ENCODE measurements around the gene RABGAP1L.
"Not testable (repeated sequence)": the region's sequence is repeated elsewhere in the genome, so short reads cannot be mapped to it uniquely, and the experiment has no call there.

RABGAP1L gene

DNA sequence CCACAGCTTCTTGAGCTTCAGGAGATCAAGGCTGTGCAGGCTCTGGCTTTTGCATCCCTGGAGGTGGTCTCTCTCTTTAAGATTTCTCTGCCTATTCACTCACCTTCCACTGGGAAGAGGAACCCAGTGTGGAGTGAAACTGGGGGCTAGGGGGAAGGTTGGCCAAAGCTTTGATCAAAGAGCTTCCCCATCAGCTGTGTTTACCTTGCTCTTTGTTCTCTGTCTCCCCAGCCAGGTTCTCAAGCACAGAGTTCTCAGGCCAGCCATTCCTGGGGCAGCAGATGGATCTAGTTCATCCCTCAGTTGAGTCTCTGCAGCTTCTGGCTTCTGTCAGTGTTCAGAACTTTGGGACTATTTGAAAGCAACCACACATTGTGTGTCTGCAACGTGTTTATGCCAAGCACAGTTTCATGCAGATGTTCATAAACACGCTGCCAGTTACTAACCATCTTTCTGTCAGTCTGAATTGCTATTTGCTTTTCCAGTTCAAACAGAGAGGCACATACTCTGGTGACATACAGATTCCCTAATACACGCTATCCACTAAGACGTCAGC is 881.1 kb downstream of the RABGAP1L start:
- no peak for DNase-seq (ENCODE audit: low spot score)

DNA sequence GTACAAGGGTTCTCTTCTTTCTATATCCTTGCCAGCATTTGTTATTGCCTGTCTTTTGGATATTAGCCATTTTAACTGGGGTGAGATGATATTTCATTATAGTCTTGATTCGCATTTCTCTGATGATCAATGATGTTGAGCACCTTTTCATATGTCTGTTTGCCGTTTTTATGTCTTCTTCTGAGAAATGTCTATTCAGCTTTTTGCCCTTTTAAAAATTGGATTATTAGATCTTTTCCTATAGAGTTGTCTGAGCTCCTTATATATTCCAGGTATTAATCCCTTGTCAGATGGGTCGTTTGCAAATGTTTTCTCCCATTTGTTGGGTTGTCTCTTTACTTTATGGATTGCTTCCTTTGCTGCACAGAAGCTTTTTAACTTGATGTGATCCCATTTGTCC is 883.3 kb downstream of the RABGAP1L start:
- DNase-seq (ENCODE audit: low spot score): no peak

DNA sequence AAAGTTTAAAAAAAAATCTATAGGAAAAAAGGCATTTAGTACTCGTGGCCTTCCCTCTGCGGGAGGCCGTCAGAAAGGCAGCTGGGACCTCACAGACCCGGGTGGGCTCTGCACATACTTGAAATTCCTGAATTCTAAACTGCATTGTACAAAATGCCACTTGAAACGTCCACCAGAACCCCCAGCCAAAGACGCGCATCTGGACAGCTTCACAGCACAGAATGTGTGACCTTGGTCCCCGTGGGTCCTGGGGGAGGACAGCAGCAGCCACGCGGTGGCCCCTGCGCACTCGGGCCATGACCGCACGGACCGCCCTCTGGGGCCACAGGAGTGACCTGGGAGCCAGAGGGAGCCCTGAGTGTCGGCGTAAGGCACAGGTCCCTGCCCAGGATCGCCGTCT is 884.5 kb downstream of the RABGAP1L start:
- no peak for DNase-seq (ENCODE audit: low spot score)

DNA sequence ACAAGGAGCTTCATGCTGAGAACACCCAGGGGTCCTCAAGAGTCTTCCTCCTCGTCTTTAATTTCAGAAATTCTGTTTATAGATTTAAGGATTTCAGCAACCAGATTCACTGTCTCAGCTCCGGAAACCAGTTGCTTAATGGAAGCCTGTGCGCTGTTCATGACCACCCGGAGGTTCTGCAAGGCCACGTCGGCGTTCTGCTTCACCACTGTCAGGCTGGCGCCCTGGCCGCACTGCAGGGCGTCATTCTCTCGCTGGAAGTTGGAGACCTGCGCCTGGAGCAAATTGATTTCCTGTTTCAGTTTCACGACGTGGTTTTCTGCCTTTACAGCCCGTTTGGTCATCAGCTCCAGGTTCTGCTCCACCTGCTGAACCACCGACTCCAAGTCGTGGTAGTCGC is 885.3 kb downstream of the RABGAP1L start:
- not testable (repeated sequence) for DNase-seq (ENCODE audit: low spot score)
